Stimulated activated CD8-positive, alpha-beta memory T cell treated with anti-CD3 and anti-CD28 coated beads, Interleukin-4, amount 100 ng/mL, for 24 hours (primary cell): ENCODE data around the gene CDC42BPG.
"Not testable (repeated sequence)": the region's sequence is repeated elsewhere in the genome, so short reads cannot be mapped to it uniquely, and the experiment has no call there.

ENCODE experiments used
- DNase-seq: peaks from one replicate; pipeline ENCODE4 v3.0.0-alpha.2; 2020; ENCODE audit warnings: low read depth

Gene CDC42BPG

GRCh38 chr11:64849598-64850356, 5.3 kb upstream of the CDC42BPG start:
- DNase-seq: no peak

DNA sequence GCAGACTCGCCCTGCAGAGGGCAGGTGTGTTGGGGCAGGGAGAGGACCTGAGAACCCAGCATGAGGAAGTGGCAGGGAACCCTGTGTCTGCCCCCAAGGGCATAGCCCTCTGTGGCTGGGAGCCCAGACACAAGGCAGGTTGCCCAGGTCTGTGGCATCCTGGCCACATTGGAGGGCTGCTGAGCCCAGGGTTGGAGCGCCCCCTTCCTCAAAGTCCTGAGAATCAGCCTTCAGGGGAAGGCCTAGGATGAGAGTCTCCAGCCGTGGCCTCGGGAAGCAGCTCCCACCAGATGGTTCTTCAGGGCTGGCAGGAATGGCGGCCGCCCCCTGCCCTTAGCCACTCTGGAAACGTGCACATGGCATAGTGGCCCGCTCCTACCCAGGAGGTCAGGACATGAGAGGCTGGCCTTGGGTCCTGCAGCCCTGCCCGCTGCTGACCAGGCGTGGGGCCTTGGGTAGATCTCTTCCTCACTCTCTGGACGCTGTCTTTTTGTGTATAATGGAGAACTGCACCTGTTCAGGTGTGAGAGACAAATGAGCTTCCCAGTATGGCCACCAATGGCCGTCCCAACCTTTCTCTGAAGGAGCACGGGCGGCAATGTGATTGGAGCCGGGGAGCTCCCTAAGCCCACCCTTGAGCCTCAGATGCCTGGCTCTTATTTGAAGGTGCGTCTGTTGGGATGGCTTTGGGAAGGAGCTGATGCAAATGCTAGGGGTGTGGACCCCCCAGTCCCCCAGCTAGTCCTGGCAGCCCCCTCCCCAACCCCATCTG, 4.6 kb upstream of the CDC42BPG start:
- no peak for DNase-seq

- DNase-seq: no peak
Observed at GRCh38 chr11:64848214-64848825, 3.9 kb upstream of the CDC42BPG start.

GRCh38 chr11:64846998-64847666, 2.7 kb upstream of the CDC42BPG start:
- DNase-seq: peak; percentile 90

DNA sequence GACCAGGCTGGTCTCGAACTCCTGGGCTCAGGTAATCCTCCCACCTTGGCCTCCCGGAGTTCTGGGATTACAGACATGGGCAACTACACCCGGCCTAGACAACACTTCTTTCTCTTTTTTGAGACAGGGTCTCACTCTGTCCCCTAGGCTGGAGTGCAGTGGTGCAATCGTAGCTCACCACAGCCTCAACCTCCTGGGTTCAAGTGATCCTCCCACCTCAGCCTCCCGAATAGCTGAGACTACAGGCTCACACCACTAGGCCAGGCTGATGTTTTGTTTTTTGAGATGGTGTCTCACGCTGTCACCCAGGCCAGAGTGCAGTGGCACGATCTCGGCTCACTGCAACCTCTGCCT, 1.3 kb upstream of the CDC42BPG start:
- DNase-seq: not testable (repeated sequence)

GRCh38 chr11:64845129-64845775, 799 bp upstream of the CDC42BPG start:
- DNase-seq: no peak

DNA sequence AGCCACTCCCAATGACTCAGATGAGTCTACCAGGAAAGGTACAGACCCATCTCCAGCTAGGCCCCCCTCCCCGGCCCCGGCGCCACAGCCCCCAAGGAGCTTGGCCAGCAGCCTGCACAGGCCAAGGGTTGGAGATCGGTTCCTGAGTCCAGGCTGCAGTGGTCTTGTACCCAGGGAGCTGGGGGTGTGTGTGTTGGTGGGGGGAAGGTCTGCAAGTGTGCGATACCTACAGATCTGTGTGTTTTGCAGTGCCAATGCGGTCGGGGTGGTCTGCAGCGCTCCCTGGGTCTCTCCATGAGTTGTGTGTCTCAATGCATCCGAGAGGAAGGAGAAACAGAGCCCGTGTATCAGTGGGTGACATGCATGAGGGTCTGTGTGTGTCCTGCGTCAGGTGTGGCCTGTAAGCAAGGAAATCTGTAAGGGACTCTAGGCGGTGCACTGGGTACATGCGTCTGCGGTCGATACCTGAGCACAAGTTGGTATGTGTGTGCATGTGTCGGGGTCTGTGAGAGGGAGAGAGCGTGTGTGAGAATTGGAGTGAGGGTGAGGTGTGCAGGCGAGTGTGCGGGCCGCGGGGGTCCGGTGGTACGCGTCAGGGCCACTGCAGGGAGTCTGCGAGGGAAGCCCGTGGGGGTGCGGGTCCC, 645 bp downstream of the CDC42BPG start:
- DNase-seq: no peak

DNA sequence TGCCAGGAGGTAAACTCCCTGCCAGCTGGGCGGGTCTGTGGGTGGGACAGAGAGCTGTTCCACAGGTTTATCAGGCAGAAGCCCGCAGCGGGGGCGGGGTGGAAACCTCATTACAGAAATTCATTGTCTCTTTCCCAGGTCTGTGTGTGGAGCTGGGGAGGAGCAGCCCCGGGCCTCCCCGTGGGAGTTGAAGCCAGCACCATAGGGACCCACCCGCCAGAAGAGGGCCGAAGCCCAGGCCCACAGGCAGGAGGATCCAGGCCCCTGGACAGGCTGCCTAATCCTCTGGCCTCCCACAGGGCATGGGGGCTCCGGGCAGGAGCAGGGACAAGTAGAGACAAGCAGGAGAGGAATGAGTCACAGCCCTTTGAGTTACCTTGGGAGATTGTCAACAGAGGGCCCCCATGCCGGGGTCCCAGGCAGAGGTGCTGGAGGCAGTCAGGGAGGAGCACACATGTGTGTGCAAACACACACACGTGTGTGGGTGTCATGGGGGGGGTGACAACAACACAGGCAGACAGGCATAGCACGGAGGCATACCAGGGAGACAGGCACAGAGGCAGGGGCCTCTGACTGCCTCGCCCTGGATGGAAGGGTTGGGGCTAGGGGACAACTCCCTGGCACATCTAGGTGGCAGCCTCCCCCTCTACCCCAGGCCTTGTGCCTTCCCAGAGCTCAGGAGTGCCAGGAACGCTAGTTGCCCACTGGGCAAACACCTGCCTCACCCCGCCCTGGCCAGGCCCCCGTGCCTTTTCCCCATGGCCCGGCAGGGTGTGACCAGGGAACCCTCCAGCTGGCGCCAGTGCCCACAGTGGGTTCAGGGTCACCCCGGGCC, 1.4 kb downstream of the CDC42BPG start:
- no peak for DNase-seq

GRCh38 chr11:64842366-64842759, 2.1 kb downstream of the CDC42BPG start:
- DNase-seq: no peak

- no peak for DNase-seq
Observed at GRCh38 chr11:64841592-64842365, 2.7 kb downstream of the CDC42BPG start.

GRCh38 chr11:64839887-64840782, 4.3 kb downstream of the CDC42BPG start:
- DNase-seq: no peak

GRCh38 chr11:64839335-64839734, 5.1 kb downstream of the CDC42BPG start:
- DNase-seq: no peak

GRCh38 chr11:64838600-64839334, 5.7 kb downstream of the CDC42BPG start:
- no peak for DNase-seq

- DNase-seq: no peak
Observed at GRCh38 chr11:64837887-64838351, 6.5 kb downstream of the CDC42BPG start.

DNA sequence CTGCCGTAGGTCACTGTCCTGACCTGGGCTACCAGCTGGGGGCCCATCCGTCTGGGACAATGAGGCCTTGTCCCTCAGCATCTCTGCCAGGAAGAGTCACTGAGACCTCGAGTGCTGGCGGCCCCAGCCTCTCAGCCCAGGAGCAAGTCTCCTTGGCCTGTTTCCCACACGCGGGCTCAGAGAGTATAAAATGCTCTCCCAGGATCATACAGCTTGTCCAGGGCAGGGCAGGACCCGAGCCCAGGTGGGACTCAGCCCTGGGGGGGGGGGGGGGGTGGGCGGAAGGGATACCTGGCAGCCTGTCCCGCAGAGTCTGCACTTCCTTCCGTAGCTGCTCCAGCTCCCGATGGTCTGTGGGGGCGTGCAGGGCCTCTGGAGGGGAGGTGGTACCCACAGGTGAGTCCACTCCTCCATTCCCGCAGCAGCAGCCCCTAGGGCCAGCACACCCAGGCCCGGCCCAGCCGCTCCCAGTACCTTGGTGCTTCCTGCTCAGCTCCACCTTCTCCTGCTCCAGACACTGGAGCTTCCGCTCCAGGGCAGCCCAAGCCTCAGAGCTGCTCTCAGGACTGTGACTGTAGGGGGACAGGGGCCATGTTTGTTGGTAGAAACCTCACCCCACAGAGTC, 7.9 kb downstream of the CDC42BPG start:
- DNase-seq: no peak

DNA sequence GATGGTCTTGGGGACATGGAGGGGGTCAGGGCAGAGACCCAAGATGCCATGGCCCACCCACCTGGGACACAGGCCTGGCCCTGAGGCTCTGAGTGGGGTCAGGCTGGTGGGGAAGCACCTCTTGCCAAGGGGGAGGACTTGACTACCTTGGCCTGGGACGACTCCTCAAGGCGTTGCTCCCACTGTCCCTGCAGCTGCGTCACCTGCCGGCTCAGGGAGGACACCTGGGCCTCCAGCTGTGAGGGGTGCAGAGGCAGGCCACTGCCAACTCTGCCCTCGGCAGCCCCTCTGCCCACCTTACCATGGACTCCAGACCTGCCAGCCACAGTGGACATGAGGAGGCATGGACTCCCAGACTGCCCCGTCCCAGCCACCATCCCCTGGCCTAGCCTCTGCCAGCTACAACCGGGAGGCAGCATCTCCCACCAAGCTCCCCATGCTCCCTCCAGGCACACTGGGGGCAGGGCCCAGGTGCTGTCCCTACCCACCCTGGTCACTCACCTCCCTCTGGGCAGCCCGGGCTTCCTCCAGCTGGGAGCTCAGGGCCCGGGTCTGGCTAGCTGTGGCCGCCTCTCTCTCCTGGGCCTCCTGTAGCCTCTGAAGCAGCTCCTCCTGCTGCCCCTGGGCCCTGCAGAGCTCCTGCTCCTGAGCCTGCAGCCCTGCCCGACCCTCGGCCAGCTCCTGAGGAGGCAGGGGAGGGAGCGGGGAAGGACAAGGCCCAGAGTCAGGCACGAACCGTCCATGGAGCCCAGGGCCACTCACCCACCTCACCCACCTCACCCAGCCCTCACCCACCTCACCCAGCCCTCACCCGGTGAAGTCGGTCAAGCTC, 8.6 kb downstream of the CDC42BPG start:
- DNase-seq: no peak
